IgD-negative memory B cell (primary cell): ENCODE measurements around the gene CHMP4B. TPM values are rescaled to one million over a fixed set of nuclear protein-coding genes. Genes with fewer than 3 reads are reported as not detected.
"Not testable (repeated sequence)": the region's sequence is repeated elsewhere in the genome, so short reads cannot be mapped to it uniquely, and the experiment has no call there.

Experiments
- H3K27ac Mint-ChIP-seq, 3 donors: one replicate each; pipeline ENCODE4 v1.8.0; 2020 to 2022; ENCODE audit warnings: mild to moderate bottlenecking in 3 of 3, mixed read lengths in 3 of 3, moderate library complexity in 1 of 3
- H3K27me3 Mint-ChIP-seq: one replicate; pipeline ENCODE4 v1.8.0; 2021; ENCODE audit warnings: mixed read lengths
- H3K36me3 Mint-ChIP-seq: one replicate; pipeline ENCODE4 v1.8.0; 2020; ENCODE audit warnings: mild to moderate bottlenecking, mixed read lengths
- H3K4me1 Mint-ChIP-seq, 3 donors: one replicate each; pipeline ENCODE4 v1.8.0; 2020 to 2022; ENCODE audit warnings: mixed read lengths in 3 of 3, mild to moderate bottlenecking in 1 of 3
- H3K4me3 Mint-ChIP-seq, 4 donors: one replicate each; pipeline ENCODE4 v1.8.0; 2020 to 2022; ENCODE audit warnings: mild to moderate bottlenecking in 4 of 4, mixed read lengths in 4 of 4, moderate library complexity in 3 of 4
- H3K9me3 Mint-ChIP-seq, 3 donors: one replicate each; pipeline ENCODE4 v1.8.0; 2020 to 2021; ENCODE audit warnings: mixed read lengths in 3 of 3, mild to moderate bottlenecking in 1 of 3
- polyA plus RNA-seq: library from polyadenylated mRNA; unstranded; fragments of 300-500 nt; fragmentation: Illumina TruSeq; gene quantifications from one replicate; pipeline ENCODE4 v1.2.3, GENCODE V29; 2021

CHMP4B gene
- polyA plus RNA-seq, 1 donor from 2014 or later, result 11.8 TPM

GRCh38 chr20:33783818-33784217 lies 27.3 kb upstream of the CHMP4B start:
- H3K36me3 Mint-ChIP-seq, result peaks cover 7% of the 10 kb centered on the region
- H3K4me3 Mint-ChIP-seq, result no peak overlapping the region
- peaks cover 24 to 58% (median 49%) of the 10 kb centered on the region in 3 donors for H3K4me1 Mint-ChIP-seq
- H3K27me3 Mint-ChIP-seq, result no peaks in the 10 kb centered on the region
- no peaks in the 10 kb centered on the region for H3K9me3 Mint-ChIP-seq
- H3K27ac Mint-ChIP-seq, result peak overlapping the region in 2 of 3 donors; percentile 77 to 86

GRCh38 chr20:33784225-33784624 lies 26.9 kb upstream of the CHMP4B start:
- H3K4me1 Mint-ChIP-seq, result peaks cover 21 to 54% (median 46%) of the 10 kb centered on the region in 3 donors
- peak overlapping the region in 1 of 4 donors; percentile 78 for H3K4me3 Mint-ChIP-seq
- H3K36me3 Mint-ChIP-seq, result peaks cover 4% of the 10 kb centered on the region
- H3K9me3 Mint-ChIP-seq, result no peaks in the 10 kb centered on the region
- no peaks in the 10 kb centered on the region for H3K27me3 Mint-ChIP-seq
- H3K27ac Mint-ChIP-seq, result peak overlapping the region in 1 of 3 donors; percentile 91

GRCh38 chr20:33785503-33785902 lies 25.6 kb upstream of the CHMP4B start:
- peak overlapping the region; percentile 60 to 91 (median 86) for H3K27ac Mint-ChIP-seq
- peaks cover 21 to 47% (median 40%) of the 10 kb centered on the region in 3 donors for H3K4me1 Mint-ChIP-seq
- H3K9me3 Mint-ChIP-seq, result no peaks in the 10 kb centered on the region
- no peaks in the 10 kb centered on the region for H3K27me3 Mint-ChIP-seq
- peaks cover 8% of the 10 kb centered on the region for H3K36me3 Mint-ChIP-seq
- peak overlapping the region; percentile 55 to 89 (median 74) for H3K4me3 Mint-ChIP-seq

- Mint-ChIP-seq H3K27ac (peak overlapping the region; percentile 45 to 87 (median 64)), H3K36me3 (peaks cover 9% of the 10 kb centered on the region), H3K27me3 (no peaks in the 10 kb centered on the region), H3K4me3 (peak overlapping the region in 1 of 4 donors; percentile 60), H3K9me3 (no peaks in the 10 kb centered on the region), H3K4me1 (peaks cover 20 to 38% (median 33%) of the 10 kb centered on the region in 3 donors)
These were observed 23.8 kb upstream of the CHMP4B start for GRCh38 chr20:33787253-33787891.

GRCh38 chr20:33788351-33789049 lies 22.6 kb upstream of the CHMP4B start:
- Mint-ChIP-seq H3K27ac (peak overlapping the region in 1 of 3 donors; percentile 53), H3K4me1 (peaks cover 19 to 34% (median 28%) of the 10 kb centered on the region in 3 donors), H3K36me3 (peaks cover 9% of the 10 kb centered on the region), H3K4me3 (peak overlapping the region in 1 of 4 donors; percentile 93), H3K27me3 (no peaks in the 10 kb centered on the region), H3K9me3 (no peaks in the 10 kb centered on the region)

- Mint-ChIP-seq H3K27ac (no peak overlapping the region), H3K4me3 (no peak overlapping the region)
These were observed 21.9 kb upstream of the CHMP4B start for GRCh38 chr20:33789109-33789857.

GRCh38 chr20:33789858-33790182 lies 21.3 kb upstream of the CHMP4B start:
- H3K9me3 Mint-ChIP-seq, result no peaks in the 10 kb centered on the region
- H3K36me3 Mint-ChIP-seq, result peaks cover 9% of the 10 kb centered on the region
- no peak overlapping the region for H3K27ac Mint-ChIP-seq
- peaks cover 19 to 31% (median 27%) of the 10 kb centered on the region in 3 donors for H3K4me1 Mint-ChIP-seq
- H3K27me3 Mint-ChIP-seq, result no peaks in the 10 kb centered on the region
- H3K4me3 Mint-ChIP-seq, result no peak overlapping the region

More at GRCh38 chr20:33789109-33789857, 21.9 kb upstream of the CHMP4B start:
- Mint-ChIP-seq H3K27me3 (no peaks in the 10 kb centered on the region), H3K36me3 (peaks cover 9% of the 10 kb centered on the region), H3K9me3 (no peaks in the 10 kb centered on the region), H3K4me1 (peaks cover 19 to 34% (median 28%) of the 10 kb centered on the region in 3 donors)

GRCh38 chr20:33790566-33790965 lies 20.6 kb upstream of the CHMP4B start:
- H3K36me3 Mint-ChIP-seq, result peaks cover 9% of the 10 kb centered on the region
- peak overlapping the region in 2 of 3 donors; percentile 32 to 50 for H3K27ac Mint-ChIP-seq
- no peaks in the 10 kb centered on the region for H3K27me3 Mint-ChIP-seq
- no peaks in the 10 kb centered on the region for H3K9me3 Mint-ChIP-seq
- H3K4me3 Mint-ChIP-seq, result peak overlapping the region in 1 of 4 donors; percentile 81
- peaks cover 16 to 26% (median 22%) of the 10 kb centered on the region in 3 donors for H3K4me1 Mint-ChIP-seq

GRCh38 chr20:33791021-33791420 lies 20.1 kb upstream of the CHMP4B start:
- H3K27me3 Mint-ChIP-seq, result no peaks in the 10 kb centered on the region
- peaks cover 9% of the 10 kb centered on the region for H3K36me3 Mint-ChIP-seq
- no peak overlapping the region for H3K27ac Mint-ChIP-seq
- H3K4me1 Mint-ChIP-seq, result peaks cover 13 to 23% (median 20%) of the 10 kb centered on the region in 3 donors
- H3K4me3 Mint-ChIP-seq, result no peak overlapping the region
- no peaks in the 10 kb centered on the region for H3K9me3 Mint-ChIP-seq

GRCh38 chr20:33791540-33791939 lies 19.6 kb upstream of the CHMP4B start:
- Mint-ChIP-seq H3K36me3 (peaks cover 9% of the 10 kb centered on the region), H3K4me1 (peaks cover 9 to 18% (median 16%) of the 10 kb centered on the region in 3 donors), H3K4me3 (no peak overlapping the region), H3K27ac (no peak overlapping the region), H3K27me3 (no peaks in the 10 kb centered on the region), H3K9me3 (no peaks in the 10 kb centered on the region)

GRCh38 chr20:33791959-33792597 lies 19.1 kb upstream of the CHMP4B start:
- no peak overlapping the region for H3K27ac Mint-ChIP-seq
- peaks cover 7 to 14% (median 14%) of the 10 kb centered on the region in 3 donors for H3K4me1 Mint-ChIP-seq
- H3K9me3 Mint-ChIP-seq, result no peaks in the 10 kb centered on the region
- H3K4me3 Mint-ChIP-seq, result peak overlapping the region in 1 of 4 donors; percentile 52
- H3K36me3 Mint-ChIP-seq, result peaks cover 9% of the 10 kb centered on the region
- no peaks in the 10 kb centered on the region for H3K27me3 Mint-ChIP-seq

- H3K4me1 Mint-ChIP-seq, result peaks cover 4 to 10% (median 10%) of the 10 kb centered on the region in 3 donors
- H3K4me3 Mint-ChIP-seq, H3K9me3 Mint-ChIP-seq, H3K36me3 Mint-ChIP-seq, H3K27me3 Mint-ChIP-seq, H3K27ac Mint-ChIP-seq: not testable (repeated sequence)
These were observed 18.6 kb upstream of the CHMP4B start for GRCh38 chr20:33792598-33792989.

- Mint-ChIP-seq H3K4me1 (peaks cover 4 to 10% (median 9%) of the 10 kb centered on the region in 3 donors), H3K9me3 (no peaks in the 10 kb centered on the region), H3K4me3 (no peak overlapping the region), H3K27me3 (no peaks in the 10 kb centered on the region), H3K27ac (no peak overlapping the region), H3K36me3 (peaks cover 8% of the 10 kb centered on the region)
These were observed 17.9 kb upstream of the CHMP4B start for GRCh38 chr20:33793011-33793931.
